MM.1S (cell line): ENCODE results near the gene EMID1.

Source experiments
- DNase-seq: peaks from one replicate; pipeline ENCODE4 v3.0.0-alpha.2; 2015
- H2AFZ ChIP-seq: fragments of 300-600 bp; sonication (generic); 2 replicates; pipeline ENCODE4 v1.6.0; 2016; ENCODE audit warnings: antibody characterized with exemption, low read length
- H3F3A ChIP-seq: fragments of 300-600 bp; sonication (generic); 2 replicates; pipeline ENCODE4 v1.6.1; 2016; ENCODE audit warnings: mild to moderate bottlenecking, antibody characterized with exemption, low read length, moderate library complexity, mixed read lengths; ENCODE audit not compliant: insufficient read depth
- H3K27ac ChIP-seq: fragments of 300-600 bp; sonication (generic); 2 replicates; pipeline ENCODE4 v1.5.1; 2016; ENCODE audit warnings: mild to moderate bottlenecking, low read length
- H3K27me3 ChIP-seq: fragments of 300-600 bp; sonication (generic); replicated peaks from 2 replicates; pipeline ENCODE4 v1.6.0; 2016; ENCODE audit warnings: low read length; ENCODE audit not compliant: insufficient read depth
- H3K36me3 ChIP-seq: fragments of 300-600 bp; sonication (generic); replicated peaks from 2 replicates; pipeline ENCODE4 v1.6.1; 2016; ENCODE audit warnings: mild to moderate bottlenecking, low read length, mixed read lengths; ENCODE audit not compliant: insufficient read depth
- H3K4me1 ChIP-seq: fragments of 300-600 bp; sonication (generic); 2 replicates; pipeline ENCODE4 v1.6.1; 2016; ENCODE audit warnings: low read length, mixed read lengths
- H3K4me2 ChIP-seq: fragments of 300-600 bp; sonication (generic); 2 replicates; pipeline ENCODE4 v1.6.0; 2016; ENCODE audit warnings: low read depth, low read length
- H3K4me3 ChIP-seq: fragments of 300-600 bp; sonication (generic); 2 replicates; pipeline ENCODE4 v1.5.1; 2016; ENCODE audit warnings: low read length, mixed read lengths
- H3K79me2 ChIP-seq: fragments of 300-600 bp; sonication (generic); 2 replicates; pipeline ENCODE4 v1.6.1; 2016; ENCODE audit warnings: mixed run types, low read length, mixed read lengths
- H3K9ac ChIP-seq: fragments of 300-600 bp; sonication (generic); 2 replicates; pipeline ENCODE4 v1.6.1; 2016; ENCODE audit warnings: low read length, mixed read lengths
- H3K9me2 ChIP-seq: fragments of 300-600 bp; sonication (generic); replicated peaks from 2 replicates; pipeline ENCODE4 v1.6.1; 2016; ENCODE audit warnings: mild to moderate bottlenecking, low read length, mixed read lengths; ENCODE audit not compliant: insufficient read depth
- H3K9me3 ChIP-seq: fragments of 300-600 bp; sonication (generic); replicated peaks from 2 replicates; pipeline ENCODE4 v1.6.1; 2016; ENCODE audit warnings: mild to moderate bottlenecking, low read length, mixed read lengths; ENCODE audit not compliant: insufficient read depth
- H4K20me1 ChIP-seq: fragments of 300-600 bp; sonication (generic); 2 replicates; pipeline ENCODE4 v1.6.1; 2016; ENCODE audit warnings: mild to moderate bottlenecking, low read length, moderate library complexity, mixed read lengths; ENCODE audit not compliant: insufficient read depth
- CTCF ChIP-seq: fragments of 300-600 bp; sonication (generic); IDR thresholded peaks from 2 replicates; pipeline ENCODE4 v1.5.1; 2016; ENCODE audit warnings: antibody characterized with exemption, low read length, mixed read lengths
- EZH2 ChIP-seq: fragments of 300-600 bp; sonication (generic); optimal IDR thresholded peaks from 2 replicates; pipeline ENCODE3; 2017; ENCODE audit warnings: low read depth, mild to moderate bottlenecking, antibody characterized with exemption, low read length, mixed read lengths
- EZH2phosphoT487 ChIP-seq: fragments of 300-600 bp; sonication (generic); IDR thresholded peaks from 2 replicates; pipeline ENCODE4 v1.6.1; 2018; ENCODE audit warnings: antibody characterized with exemption, low read length

EMID1 gene

GRCh38 chr22:29199702-29200400, 5.8 kb upstream of the EMID1 start:
- no peak overlapping the region for H2AFZ ChIP-seq
- TF ChIP-seq EZH2, result no peak
- TF ChIP-seq EZH2phosphoT487, result no peak
- no peak for TF ChIP-seq CTCF
- H3K9ac ChIP-seq, result no peak overlapping the region
- H3K9me3 ChIP-seq, result no peaks in the 10 kb centered on the region
- H4K20me1 ChIP-seq, result no peaks in the 10 kb centered on the region
- H3K4me3 ChIP-seq, result no peak overlapping the region
- H3K79me2 ChIP-seq, result no peaks in the 10 kb centered on the region
- H3K4me1 ChIP-seq, result peaks cover 39% of the 10 kb centered on the region
- no peaks in the 10 kb centered on the region for H3K36me3 ChIP-seq
- H3K27ac ChIP-seq, result no peak overlapping the region
- peaks cover 31% of the 10 kb centered on the region for H3F3A ChIP-seq
- no peak overlapping the region for H3K4me2 ChIP-seq
- no peak for DNase-seq
- no peaks in the 10 kb centered on the region for H3K27me3 ChIP-seq
- H3K9me2 ChIP-seq, result no peaks in the 10 kb centered on the region

GRCh38 chr22:29200901-29201300, 4.8 kb upstream of the EMID1 start:
- H3K4me1 ChIP-seq, result peaks cover 45% of the 10 kb centered on the region
- DNase-seq, result no peak
- H3K36me3 ChIP-seq, result no peaks in the 10 kb centered on the region
- H3K27me3 ChIP-seq, result no peaks in the 10 kb centered on the region
- no peaks in the 10 kb centered on the region for H3K79me2 ChIP-seq
- H3K9ac ChIP-seq, result no peak overlapping the region
- TF ChIP-seq EZH2phosphoT487 (no peak), EZH2 (no peak), CTCF (no peak)
- no peaks in the 10 kb centered on the region for H3K9me2 ChIP-seq
- no peak overlapping the region for H3K4me2 ChIP-seq
- peaks cover 38% of the 10 kb centered on the region for H3F3A ChIP-seq
- H4K20me1 ChIP-seq, result no peaks in the 10 kb centered on the region
- H3K4me3 ChIP-seq, result no peak overlapping the region
- H2AFZ ChIP-seq, result no peak overlapping the region
- H3K27ac ChIP-seq, result no peak overlapping the region
- no peaks in the 10 kb centered on the region for H3K9me3 ChIP-seq

- no peaks in the 10 kb centered on the region for H3K9me3 ChIP-seq
- no peaks in the 10 kb centered on the region for H3K27me3 ChIP-seq
- H3K27ac ChIP-seq, result peak overlapping the region; percentile 91; the same call in 1 of the 2 replicates
- H3K4me3 ChIP-seq, result no peak overlapping the region
- H3K9me2 ChIP-seq, result no peaks in the 10 kb centered on the region
- peaks cover 50% of the 10 kb centered on the region for H3K4me1 ChIP-seq
- peak overlapping the region; percentile 58; the same call in 1 of the 2 replicates for H3K9ac ChIP-seq
- H2AFZ ChIP-seq, result peak overlapping the region; percentile 76
- H3F3A ChIP-seq, result peaks cover 38% of the 10 kb centered on the region
- no peaks in the 10 kb centered on the region for H3K36me3 ChIP-seq
- no peaks in the 10 kb centered on the region for H4K20me1 ChIP-seq
- H3K4me2 ChIP-seq, result peak overlapping the region; percentile 61; the same call in 1 of the 2 replicates
- DNase-seq, result no peak
- peaks cover 6% of the 10 kb centered on the region; the same call in 1 of the 2 replicates for H3K79me2 ChIP-seq
- no peak for TF ChIP-seq CTCF
- no peak for TF ChIP-seq EZH2phosphoT487
- no peak for TF ChIP-seq EZH2
Measured at GRCh38 chr22:29201782-29202181, 3.9 kb upstream of the EMID1 start.
